ENCODE data around the gene ALOXE3.

ALOXE3 gene

DNA sequence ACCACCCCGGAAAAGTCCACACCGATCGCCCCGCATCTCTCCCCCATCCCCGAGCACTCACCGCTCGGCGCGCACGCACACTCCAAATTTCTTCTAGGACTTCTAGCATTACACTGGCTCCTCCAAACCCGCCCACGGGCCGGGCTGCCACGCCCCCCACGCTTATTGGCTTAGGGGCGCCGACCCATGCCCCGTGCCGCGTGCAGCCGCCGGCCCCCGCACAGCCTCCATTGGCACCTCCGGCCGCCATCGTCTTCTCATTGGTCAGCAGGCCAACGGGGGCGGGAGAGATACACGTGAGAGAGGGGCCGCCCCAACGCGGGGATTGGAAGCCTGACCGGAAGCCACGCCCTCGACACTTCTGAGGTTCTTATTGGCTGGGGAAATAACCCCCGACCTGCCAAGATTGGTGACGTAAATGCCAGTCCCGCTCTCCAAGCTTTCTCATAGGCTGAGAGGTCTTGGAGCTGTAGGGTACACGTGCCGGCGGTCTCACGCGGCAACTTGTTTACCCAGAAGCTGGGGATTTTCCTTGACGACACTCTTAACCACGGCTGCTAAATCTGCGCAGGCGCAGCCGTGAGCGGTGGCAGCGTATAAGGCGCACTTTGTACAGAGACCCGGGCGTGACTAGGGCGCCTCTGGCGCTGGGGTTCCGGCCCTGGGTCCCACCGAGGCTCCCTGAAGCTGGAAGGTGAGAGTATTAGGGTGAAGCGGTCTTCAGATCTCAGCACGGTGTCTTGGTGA lies 38.1 kb upstream of the ALOXE3 start:
- TF ChIP-seq, protein P1, sequence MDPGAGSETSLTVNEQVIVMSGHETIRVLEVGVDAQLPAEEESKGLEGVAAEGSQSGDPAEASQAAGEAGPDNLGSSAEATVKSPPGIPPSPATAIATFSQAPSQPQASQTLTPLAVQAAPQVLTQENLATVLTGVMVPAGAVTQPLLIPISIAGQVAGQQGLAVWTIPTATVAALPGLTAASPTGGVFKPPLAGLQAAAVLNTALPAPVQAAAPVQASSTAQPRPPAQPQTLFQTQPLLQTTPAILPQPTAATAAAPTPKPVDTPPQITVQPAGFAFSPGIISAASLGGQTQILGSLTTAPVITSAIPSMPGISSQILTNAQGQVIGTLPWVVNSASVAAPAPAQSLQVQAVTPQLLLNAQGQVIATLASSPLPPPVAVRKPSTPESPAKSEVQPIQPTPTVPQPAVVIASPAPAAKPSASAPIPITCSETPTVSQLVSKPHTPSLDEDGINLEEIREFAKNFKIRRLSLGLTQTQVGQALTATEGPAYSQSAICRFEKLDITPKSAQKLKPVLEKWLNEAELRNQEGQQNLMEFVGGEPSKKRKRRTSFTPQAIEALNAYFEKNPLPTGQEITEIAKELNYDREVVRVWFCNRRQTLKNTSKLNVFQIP (CRISPR knock-in tag; IDR thresholded peaks at IDR 0.05; ENCODE audit: borderline replicate concordance, low read depth): no peak
- TF ChIP-seq ARNTL (CRISPR knock-in tag; IDR thresholded peaks at IDR 0.05; ENCODE audit: borderline replicate concordance, low read depth): peak; percentile 100

DNA sequence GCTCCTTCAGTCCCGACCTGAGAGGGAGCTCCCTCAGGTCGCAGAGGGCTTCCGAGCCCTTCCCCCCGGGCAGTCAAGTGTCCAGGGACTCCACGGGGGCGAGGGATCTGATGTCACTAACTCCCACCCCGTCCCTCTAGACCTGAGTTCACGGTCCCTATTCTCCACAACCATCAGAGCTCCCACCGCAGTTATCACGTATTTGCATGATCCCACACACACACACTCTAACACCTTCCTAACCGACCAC lies 37.6 kb upstream of the ALOXE3 start:
- no peak for TF ChIP-seq CSDC2 (CRISPR knock-in tag; IDR thresholded peaks at IDR 0.05)
- no peak for TF ChIP-seq ZNF565 (CRISPR knock-in tag; conservative IDR thresholded peaks at IDR 0.05; ENCODE audit: low read depth)
- no peak for TF ChIP-seq ZFP3 (CRISPR knock-in tag; IDR thresholded peaks at IDR 0.05)
- TF ChIP-seq, protein P2, sequence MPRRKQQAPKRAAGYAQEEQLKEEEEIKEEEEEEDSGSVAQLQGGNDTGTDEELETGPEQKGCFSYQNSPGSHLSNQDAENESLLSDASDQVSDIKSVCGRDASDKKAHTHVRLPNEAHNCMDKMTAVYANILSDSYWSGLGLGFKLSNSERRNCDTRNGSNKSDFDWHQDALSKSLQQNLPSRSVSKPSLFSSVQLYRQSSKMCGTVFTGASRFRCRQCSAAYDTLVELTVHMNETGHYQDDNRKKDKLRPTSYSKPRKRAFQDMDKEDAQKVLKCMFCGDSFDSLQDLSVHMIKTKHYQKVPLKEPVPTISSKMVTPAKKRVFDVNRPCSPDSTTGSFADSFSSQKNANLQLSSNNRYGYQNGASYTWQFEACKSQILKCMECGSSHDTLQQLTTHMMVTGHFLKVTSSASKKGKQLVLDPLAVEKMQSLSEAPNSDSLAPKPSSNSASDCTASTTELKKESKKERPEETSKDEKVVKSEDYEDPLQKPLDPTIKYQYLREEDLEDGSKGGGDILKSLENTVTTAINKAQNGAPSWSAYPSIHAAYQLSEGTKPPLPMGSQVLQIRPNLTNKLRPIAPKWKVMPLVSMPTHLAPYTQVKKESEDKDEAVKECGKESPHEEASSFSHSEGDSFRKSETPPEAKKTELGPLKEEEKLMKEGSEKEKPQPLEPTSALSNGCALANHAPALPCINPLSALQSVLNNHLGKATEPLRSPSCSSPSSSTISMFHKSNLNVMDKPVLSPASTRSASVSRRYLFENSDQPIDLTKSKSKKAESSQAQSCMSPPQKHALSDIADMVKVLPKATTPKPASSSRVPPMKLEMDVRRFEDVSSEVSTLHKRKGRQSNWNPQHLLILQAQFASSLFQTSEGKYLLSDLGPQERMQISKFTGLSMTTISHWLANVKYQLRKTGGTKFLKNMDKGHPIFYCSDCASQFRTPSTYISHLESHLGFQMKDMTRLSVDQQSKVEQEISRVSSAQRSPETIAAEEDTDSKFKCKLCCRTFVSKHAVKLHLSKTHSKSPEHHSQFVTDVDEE (CRISPR knock-in tag; IDR thresholded peaks at IDR 0.05): no peak
- TF ChIP-seq, protein P3, sequence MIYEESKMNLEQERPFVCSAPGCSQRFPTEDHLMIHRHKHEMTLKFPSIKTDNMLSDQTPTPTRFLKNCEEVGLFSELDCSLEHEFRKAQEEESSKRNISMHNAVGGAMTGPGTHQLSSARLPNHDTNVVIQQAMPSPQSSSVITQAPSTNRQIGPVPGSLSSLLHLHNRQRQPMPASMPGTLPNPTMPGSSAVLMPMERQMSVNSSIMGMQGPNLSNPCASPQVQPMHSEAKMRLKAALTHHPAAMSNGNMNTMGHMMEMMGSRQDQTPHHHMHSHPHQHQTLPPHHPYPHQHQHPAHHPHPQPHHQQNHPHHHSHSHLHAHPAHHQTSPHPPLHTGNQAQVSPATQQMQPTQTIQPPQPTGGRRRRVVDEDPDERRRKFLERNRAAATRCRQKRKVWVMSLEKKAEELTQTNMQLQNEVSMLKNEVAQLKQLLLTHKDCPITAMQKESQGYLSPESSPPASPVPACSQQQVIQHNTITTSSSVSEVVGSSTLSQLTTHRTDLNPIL (CRISPR knock-in tag; IDR thresholded peaks at IDR 0.05; ENCODE audit: low read depth): no peak
- TF ChIP-seq ESRRG (CRISPR knock-in tag; IDR thresholded peaks at IDR 0.05): no peak
- TF ChIP-seq ZFP30 (CRISPR knock-in tag; IDR thresholded peaks at IDR 0.05): no peak
- TF ChIP-seq TOX (CRISPR knock-in tag; IDR thresholded peaks at IDR 0.05; ENCODE audit: borderline replicate concordance): no peak
- TF ChIP-seq TCF4 (CRISPR knock-in tag; IDR thresholded peaks at IDR 0.05; ENCODE audit: borderline replicate concordance): no peak
- TF ChIP-seq ISL1 (CRISPR knock-in tag; IDR thresholded peaks at IDR 0.05): no peak
- no peak for TF ChIP-seq ZNF70 (CRISPR knock-in tag; IDR thresholded peaks at IDR 0.05)
- TF ChIP-seq OSR1 (CRISPR knock-in tag; IDR thresholded peaks at IDR 0.05): no peak
- TF ChIP-seq, protein P1 (CRISPR knock-in tag; IDR thresholded peaks at IDR 0.05; ENCODE audit: borderline replicate concordance, low read depth): no peak
- no peak for TF ChIP-seq ARNTL (CRISPR knock-in tag; IDR thresholded peaks at IDR 0.05; ENCODE audit: borderline replicate concordance, low read depth)
- TF ChIP-seq, protein P4, sequence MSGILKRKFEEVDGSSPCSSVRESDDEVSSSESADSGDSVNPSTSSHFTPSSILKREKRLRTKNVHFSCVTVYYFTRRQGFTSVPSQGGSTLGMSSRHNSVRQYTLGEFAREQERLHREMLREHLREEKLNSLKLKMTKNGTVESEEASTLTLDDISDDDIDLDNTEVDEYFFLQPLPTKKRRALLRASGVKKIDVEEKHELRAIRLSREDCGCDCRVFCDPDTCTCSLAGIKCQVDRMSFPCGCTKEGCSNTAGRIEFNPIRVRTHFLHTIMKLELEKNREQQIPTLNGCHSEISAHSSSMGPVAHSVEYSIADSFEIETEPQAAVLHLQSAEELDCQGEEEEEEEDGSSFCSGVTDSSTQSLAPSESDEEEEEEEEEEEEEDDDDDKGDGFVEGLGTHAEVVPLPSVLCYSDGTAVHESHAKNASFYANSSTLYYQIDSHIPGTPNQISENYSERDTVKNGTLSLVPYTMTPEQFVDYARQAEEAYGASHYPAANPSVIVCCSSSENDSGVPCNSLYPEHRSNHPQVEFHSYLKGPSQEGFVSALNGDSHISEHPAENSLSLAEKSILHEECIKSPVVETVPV (CRISPR knock-in tag; IDR thresholded peaks at IDR 0.05): no peak
- TF ChIP-seq RARB (CRISPR knock-in tag; IDR thresholded peaks at IDR 0.05): no peak
- no peak for TF ChIP-seq GLIS3 (CRISPR knock-in tag; IDR thresholded peaks at IDR 0.05)
- TF ChIP-seq PPARA (CRISPR knock-in tag; IDR thresholded peaks at IDR 0.05; ENCODE audit: borderline replicate concordance): no peak
- TF ChIP-seq, protein P5, sequence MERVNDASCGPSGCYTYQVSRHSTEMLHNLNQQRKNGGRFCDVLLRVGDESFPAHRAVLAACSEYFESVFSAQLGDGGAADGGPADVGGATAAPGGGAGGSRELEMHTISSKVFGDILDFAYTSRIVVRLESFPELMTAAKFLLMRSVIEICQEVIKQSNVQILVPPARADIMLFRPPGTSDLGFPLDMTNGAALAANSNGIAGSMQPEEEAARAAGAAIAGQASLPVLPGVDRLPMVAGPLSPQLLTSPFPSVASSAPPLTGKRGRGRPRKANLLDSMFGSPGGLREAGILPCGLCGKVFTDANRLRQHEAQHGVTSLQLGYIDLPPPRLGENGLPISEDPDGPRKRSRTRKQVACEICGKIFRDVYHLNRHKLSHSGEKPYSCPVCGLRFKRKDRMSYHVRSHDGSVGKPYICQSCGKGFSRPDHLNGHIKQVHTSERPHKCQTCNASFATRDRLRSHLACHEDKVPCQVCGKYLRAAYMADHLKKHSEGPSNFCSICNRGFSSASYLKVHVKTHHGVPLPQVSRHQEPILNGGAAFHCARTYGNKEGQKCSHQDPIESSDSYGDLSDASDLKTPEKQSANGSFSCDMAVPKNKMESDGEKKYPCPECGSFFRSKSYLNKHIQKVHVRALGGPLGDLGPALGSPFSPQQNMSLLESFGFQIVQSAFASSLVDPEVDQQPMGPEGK (CRISPR knock-in tag; IDR thresholded peaks at IDR 0.05; ENCODE audit: borderline replicate concordance): no peak
- ATAC-seq: no peak

More for the DNA sequence above, 38.1 kb upstream of the ALOXE3 start:
- peak; percentile 66 for ATAC-seq

Data from SK-N-SH treated with all-trans-retinoic acid at 6 μM for 48 hours (cell line).